UCSD-AML1 (cell line): ENCODE results near the gene POLR1A.

ENCODE experiments used
- DNase-seq: peaks from one replicate; lab custom pipeline; 2025; ENCODE audit not compliant: unreplicated experiment; lab: John Stamatoyannopoulos, UW

The POLR1A gene

GRCh38 chr2:85981579-85982247, 124.0 kb downstream of the POLR1A start:
- no peak for DNase-seq

- no peak for DNase-seq
Observed at GRCh38 chr2:85978883-85979780, 126.6 kb downstream of the POLR1A start.

GRCh38 chr2:85976106-85976920, 129.4 kb downstream of the POLR1A start:
- no peak for DNase-seq

- DNase-seq: no peak
Observed at GRCh38 chr2:85975581-85975980, 130.1 kb downstream of the POLR1A start.

GRCh38 chr2:85974390-85974789, 131.3 kb downstream of the POLR1A start:
- no peak for DNase-seq

GRCh38 chr2:85972355-85972754, 133.3 kb downstream of the POLR1A start:
- no peak for DNase-seq

GRCh38 chr2:85971366-85971765, 134.3 kb downstream of the POLR1A start:
- DNase-seq: no peak
